Iris pigment epithelial cell (primary cell): ENCODE measurements around the gene MUCL1.

ENCODE experiments used
- DNase-seq: peaks from one replicate; pipeline ENCODE4 v3.0.0-alpha.2; 2011; ENCODE audit warnings: low read depth

MUCL1 gene

DNA sequence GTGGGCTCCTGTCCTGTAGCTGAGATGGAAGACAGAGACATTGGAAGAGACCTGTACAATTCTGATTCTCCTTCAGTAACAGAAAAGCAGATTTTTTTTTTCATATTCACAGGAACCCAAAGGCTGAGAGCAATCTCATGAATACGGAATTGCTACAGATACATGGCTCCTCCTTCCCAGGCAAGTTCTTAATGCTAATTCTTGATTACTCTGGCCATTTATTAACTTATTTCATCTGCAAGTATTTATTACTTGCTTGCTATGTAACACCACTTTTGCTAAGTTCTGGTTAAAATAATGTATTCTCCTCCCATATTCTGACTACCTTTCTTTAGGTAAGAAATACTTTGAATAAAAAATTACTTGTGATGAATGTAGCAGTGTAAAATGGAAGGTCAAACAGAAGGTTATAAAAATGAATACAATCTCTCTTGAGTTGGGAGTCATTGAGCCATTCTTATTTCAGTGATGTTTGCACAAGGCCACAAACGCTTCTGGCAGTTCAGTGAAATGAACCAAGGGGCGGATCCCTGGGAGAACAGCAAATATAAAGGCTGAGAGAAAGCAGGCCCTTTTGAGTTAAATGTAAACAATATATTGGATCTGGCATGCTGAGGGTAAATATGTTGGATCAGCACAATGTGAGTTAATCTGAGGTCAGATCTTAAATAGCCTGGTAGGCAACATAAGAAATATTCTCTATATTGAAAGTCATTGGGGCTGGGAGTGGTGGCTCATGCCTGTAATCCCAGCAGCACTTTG is 37.6 kb downstream of the MUCL1 start:
- DNase-seq = no peak
